ENCODE measurements around the gene ARHGAP40. TPM values are rescaled to one million over a fixed set of nuclear protein-coding genes. Genes with fewer than 3 reads are reported as not detected.

The ARHGAP40 gene
- total and polyA plus RNA-seq, 2 of the 8 experiments (the other 6 are each of a cell fraction or from before 2014, with no cell fraction given): 0.74 to 1.4 TPM

DNA sequence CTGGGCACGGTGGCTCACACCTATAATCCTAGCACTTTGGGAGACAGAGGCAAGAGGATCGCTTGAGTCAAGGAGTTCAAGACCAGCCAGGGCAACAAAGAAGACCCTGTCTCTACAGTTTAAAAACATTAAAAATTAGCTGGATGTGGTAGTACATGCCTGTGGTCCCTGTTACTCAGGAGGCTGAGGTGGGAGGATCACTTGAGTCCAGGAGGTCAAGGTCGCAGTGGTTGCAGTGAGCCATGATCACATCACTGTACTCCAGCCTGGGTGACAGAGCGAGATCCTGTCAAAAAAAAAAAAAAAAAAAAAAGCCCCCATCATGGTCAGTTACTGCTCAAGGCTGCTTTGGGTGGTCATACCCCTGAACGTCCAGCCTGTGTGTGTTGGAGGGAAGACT is 55.8 kb downstream of the ARHGAP40 start (continued):
- TF ChIP-seq CEBPB (IDR thresholded peaks at IDR 0.05; ENCODE audit: low read depth, low read length): no peak

All from H1 (cell line).